GM13977 (cell line): ENCODE data around the gene DIPK1B.

Experiments used
- DNase-seq: peaks from one replicate; pipeline ENCODE4 v3.0.0; 2012; ENCODE audit warnings: low spot score
- in situ Hi-C: fragments of 300-500 bp; cut with MboI; formaldehyde crosslinking; loops from one replicate; pipeline ENCODE4 v1.12.0; 2022; ENCODE audit warnings: low sequenced_read_pairs, low pct_unique_long_range_greater_than_20kb, mixed read lengths, inconsistent platforms; ENCODE audit not compliant: unreplicated experiment
- TF ChIP-seq, protein P1 (sequence below): IDR thresholded peaks from 2 replicates; pipeline ENCODE4 v1.5.1; 2012; ENCODE audit warnings: mild to moderate bottlenecking, control low read depth; ENCODE audit not compliant: insufficient read depth; ENCODE audit errors: extremely low read depth, missing control alignments

Gene DIPK1B

DNA sequence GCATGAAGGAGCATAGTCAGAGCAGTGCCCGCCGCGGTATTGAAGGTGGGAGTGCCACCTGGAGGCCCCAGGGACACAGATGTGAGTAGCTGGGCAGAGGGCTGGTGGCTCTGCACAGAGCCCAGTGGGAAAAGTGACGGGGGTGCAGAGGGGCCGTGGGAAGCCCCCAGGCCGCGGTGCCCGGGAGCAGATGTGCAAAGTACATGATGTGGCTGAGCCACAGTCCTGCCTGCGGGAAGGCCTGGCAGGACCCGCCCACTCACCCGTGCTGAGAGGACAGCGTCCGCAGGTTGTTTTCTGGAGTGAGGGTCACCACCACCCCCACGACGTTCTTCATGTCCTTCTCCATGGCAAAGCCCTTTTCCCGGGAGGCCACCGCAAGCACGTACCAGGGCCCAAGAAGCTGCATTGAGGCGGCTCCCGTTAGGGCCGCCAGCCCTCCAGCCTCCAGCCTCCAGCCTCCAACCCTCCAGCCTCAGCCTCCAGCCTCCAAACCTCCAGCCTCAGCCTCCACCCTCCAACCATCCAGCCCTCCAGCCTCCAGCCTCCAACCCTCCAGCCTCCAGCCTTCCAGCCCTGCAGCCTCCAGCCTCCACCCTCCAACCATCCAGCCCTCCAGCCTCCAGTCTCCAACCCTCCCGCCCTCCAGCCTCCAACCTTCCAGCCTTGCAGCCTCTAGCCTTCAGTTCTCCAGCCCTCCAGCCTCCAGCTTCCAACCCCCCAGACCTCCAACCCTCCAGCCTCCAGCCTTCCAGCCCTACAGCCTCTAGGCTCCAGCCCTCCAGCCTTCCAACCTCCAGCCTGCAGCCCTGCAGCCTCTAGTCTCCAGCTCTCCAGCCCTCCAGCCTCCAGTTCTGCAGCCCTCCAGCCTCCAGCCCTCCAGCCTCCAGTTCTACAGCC lies 35.0 kb downstream of the DIPK1B start:
- no peak for DNase-seq
- TF ChIP-seq, protein P1, sequence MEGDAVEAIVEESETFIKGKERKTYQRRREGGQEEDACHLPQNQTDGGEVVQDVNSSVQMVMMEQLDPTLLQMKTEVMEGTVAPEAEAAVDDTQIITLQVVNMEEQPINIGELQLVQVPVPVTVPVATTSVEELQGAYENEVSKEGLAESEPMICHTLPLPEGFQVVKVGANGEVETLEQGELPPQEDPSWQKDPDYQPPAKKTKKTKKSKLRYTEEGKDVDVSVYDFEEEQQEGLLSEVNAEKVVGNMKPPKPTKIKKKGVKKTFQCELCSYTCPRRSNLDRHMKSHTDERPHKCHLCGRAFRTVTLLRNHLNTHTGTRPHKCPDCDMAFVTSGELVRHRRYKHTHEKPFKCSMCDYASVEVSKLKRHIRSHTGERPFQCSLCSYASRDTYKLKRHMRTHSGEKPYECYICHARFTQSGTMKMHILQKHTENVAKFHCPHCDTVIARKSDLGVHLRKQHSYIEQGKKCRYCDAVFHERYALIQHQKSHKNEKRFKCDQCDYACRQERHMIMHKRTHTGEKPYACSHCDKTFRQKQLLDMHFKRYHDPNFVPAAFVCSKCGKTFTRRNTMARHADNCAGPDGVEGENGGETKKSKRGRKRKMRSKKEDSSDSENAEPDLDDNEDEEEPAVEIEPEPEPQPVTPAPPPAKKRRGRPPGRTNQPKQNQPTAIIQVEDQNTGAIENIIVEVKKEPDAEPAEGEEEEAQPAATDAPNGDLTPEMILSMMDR = no peak
- in situ Hi-C loops = no loop called here

DNA sequence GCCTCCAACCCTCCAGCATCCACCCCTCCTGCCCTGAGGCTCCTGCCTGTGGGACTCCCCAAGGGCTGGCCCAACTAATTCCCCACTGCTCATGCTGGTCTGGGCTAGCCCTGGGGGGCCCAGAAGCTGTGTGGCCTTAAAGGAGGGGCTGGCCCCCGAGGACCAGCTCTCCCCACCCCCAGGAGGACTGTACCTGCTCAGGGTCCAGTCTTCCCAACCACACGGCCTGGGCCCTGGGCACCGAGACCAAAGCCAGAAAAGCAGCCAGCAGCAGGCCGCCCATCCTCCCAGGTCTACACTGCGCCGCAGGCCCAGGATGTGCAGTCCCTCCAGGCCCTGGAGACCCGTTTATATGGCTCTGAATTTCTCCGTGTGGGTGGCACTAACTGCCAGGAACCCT lies 35.8 kb downstream of the DIPK1B start, which contains the start of gene LCN6:
TSS of gene LCN6 (minus strand) at position 325 of the 400 bp plus-strand sequence. CDS start at position 283, 42 bp downstream.
- DNase-seq = no peak
- in situ Hi-C loops = no loop called here
- TF ChIP-seq, protein P1 = no peak

DNA sequence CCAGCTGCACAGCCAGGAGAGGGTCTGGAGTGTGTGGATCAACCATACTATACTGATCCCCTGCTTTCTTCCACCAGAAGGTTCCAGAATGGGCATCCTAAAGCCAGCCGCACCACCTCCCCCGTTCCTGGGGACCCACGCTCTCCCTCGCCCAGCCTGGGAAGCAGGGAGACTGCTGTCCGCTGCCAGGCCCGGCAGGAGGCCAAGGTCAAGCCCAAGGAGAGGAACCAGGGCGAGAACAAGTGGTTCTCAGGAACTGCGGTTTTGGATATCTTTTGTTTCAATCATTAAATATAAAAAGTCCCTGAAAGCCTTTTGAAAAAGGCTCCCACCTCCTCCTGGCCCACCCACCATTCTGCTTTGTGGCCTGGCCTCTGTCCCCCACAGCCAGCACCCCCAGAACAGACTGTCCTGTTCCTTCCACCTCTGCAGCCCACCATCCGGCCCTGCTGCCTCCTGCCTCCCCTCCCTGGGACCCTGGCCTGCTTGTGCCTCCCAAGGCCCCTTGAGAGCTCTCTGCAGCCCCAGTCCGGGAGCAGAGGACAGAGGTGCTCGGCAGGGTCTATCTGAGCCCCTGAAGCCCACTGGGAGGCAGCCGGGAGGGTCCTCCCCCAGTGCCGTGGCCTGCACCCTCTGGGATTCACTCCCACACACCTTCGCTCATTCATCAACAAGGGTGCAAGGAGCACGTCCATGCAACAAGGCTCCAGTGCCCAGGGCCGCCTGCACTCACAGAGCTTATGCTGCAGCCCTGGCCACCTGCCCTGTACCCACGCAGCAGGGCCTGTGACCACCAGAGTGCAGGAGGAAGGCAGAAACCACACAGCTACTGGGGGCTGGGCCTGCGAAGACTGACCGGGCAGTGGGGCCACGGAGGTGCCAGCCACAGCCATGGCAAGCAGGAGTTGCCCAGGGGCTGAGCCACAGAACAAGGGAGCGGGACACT lies 36.6 kb downstream of the DIPK1B start:
- in situ Hi-C loops = no loop called here
- TF ChIP-seq, protein P1 = no peak
- DNase-seq = no peak

DNA sequence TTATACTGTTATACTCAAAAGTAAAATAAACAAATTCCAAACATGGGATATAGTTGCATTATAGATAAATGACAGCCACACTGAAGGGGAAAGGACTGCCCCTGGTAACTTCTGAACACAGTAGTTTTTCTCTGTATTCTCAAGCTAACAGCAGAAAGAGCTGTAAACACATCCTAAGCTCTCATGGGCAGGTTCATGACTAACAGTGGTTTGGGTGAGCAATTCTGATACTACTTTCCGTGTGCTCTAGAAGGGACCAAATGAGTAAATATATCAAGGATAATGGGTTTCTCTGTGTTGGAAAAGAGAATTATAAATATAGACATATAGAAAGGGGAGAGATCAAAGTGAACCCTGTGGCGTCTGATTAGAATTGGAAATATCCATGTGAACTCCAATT lies 38.2 kb downstream of the DIPK1B start:
- DNase-seq = no peak
- in situ Hi-C loops = no loop called here
- TF ChIP-seq, protein P1 = no peak

DNA sequence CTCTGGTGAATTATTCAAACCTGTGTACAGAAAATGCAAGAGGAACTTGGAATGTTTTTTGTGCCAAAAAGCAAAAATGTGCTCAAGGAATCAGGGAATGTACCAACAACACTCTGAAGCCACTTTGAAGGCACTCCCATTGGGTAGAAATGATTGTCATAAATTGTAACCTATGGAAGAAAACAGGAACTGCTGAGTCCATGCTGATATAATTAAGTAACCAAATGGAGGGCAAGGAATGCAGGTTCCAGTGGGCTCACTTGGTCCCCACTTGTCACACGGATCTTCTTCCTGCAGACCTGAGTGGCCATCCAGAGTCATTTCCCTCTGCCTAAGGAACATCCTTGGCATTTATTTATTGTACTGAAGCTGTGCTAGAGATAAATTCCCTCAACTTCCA lies 38.9 kb downstream of the DIPK1B start:
- DNase-seq = no peak
- in situ Hi-C loops = no loop called here
- TF ChIP-seq, protein P1 = no peak

DNA sequence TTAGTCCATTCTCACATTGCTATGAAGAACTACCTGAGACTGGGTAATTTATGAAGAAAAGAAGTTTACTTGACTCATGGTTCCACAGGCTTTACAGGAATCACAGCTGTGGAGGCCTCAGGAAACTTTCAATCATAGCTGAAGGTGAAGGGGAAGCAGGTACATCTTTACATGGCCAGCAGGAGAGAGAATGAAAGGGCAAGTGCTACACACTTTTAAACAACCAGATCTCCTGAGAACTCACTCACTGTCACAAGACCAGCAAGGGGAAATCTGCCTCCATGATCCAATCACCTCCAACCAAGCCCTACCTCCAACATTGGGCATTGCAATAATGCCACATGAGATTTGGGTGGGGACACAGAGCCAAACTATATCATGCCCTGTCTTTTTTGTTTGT lies 39.4 kb downstream of the DIPK1B start:
- TF ChIP-seq, protein P1 = no peak
- in situ Hi-C loops = no loop called here
- DNase-seq = no peak
